SK-N-MC (cell line): ENCODE data around the gene BORCS6.
A peak's percentile ranks its signal among the peaks of the same experiment; 100 is the strongest.
"Not testable (repeated sequence)": the region's sequence is repeated elsewhere in the genome, so short reads cannot be mapped to it uniquely, and the experiment has no call there.

Experiments
- DNase-seq: peaks from one replicate; pipeline ENCODE4 v3.0.0-alpha.2; 2011; ENCODE audit warnings: low read depth, low spot score
- H3K27ac ChIP-seq: fragments of 200-600 bp; sonication (generic); 2 replicates; pipeline ENCODE4 v1.5.1; 2016; ENCODE audit warnings: mixed run types
- H3K36me3 ChIP-seq: fragments of 200-600 bp; sonication (generic); 2 replicates; pipeline ENCODE4 v1.6.1; 2017; ENCODE audit warnings: antibody characterized with exemption, low read length, mixed read lengths; ENCODE audit not compliant: insufficient read depth
- H3K4me3 ChIP-seq: fragments of 200-600 bp; sonication (generic); 2 replicates; pipeline ENCODE4 v1.5.1; 2016
- H3K9ac ChIP-seq: fragments of 200-600 bp; sonication (generic); 2 replicates; pipeline ENCODE4 v1.8.0; 2017; ENCODE audit warnings: mixed run types, mixed read lengths; ENCODE audit not compliant: insufficient read length
- H3K9me3 ChIP-seq: fragments of 200-600 bp; sonication (generic); 2 replicates; pipeline ENCODE4 v1.6.1; 2017; ENCODE audit warnings: low read depth, mild to moderate bottlenecking, antibody characterized with exemption, low read length, moderate library complexity, mixed read lengths
- EZH2 ChIP-seq: fragments of 200-600 bp; sonication (generic); IDR thresholded peaks from one replicate; pipeline ENCODE4 v1.6.1; 2017; ENCODE audit warnings: antibody characterized with exemption
- FOXP2 ChIP-seq: optimal IDR thresholded peaks from 2 replicates; pipeline ENCODE3; 2011; ENCODE audit warnings: mild to moderate bottlenecking, moderate library complexity; ENCODE audit not compliant: insufficient read depth; ENCODE audit errors: extremely low read length, control extremely low read depth
- POLR2AphosphoS5 ChIP-seq: IDR thresholded peaks from 2 replicates; pipeline ENCODE4 v1.6.1; 2012; ENCODE audit warnings: mild to moderate bottlenecking, low read depth, low read length, borderline replicate concordance

The BORCS6 gene

GRCh38 chr17:8220783-8221662 is 31.0 kb upstream of the BORCS6 start:
- H3K4me3 ChIP-seq = peak overlapping the region; percentile 100
- H3K36me3 ChIP-seq = no peaks in the 10 kb centered on the region
- no peaks in the 10 kb centered on the region for H3K9me3 ChIP-seq
- H3K9ac ChIP-seq = peak overlapping the region; percentile 97
- TF ChIP-seq FOXP2 = peak; percentile 31
- no peak for TF ChIP-seq EZH2
- no peak for TF ChIP-seq POLR2AphosphoS5
- H3K27ac ChIP-seq = peak overlapping the region; percentile 98
- DNase-seq = peak; percentile 82

GRCh38 chr17:8214000-8214399 is 24.0 kb upstream of the BORCS6 start:
- not testable (repeated sequence) for H3K9ac ChIP-seq, H3K27ac ChIP-seq, H3K4me3 ChIP-seq, DNase-seq, H3K36me3 ChIP-seq, H3K9me3 ChIP-seq

GRCh38 chr17:8212312-8213180 is 22.6 kb upstream of the BORCS6 start:
- TF ChIP-seq EZH2 = no peak
- Histone ChIP-seq H3K36me3 (peaks cover 11% of the 10 kb centered on the region), H3K4me3 (no peak overlapping the region), H3K27ac (no peak overlapping the region), H3K9ac (no peak overlapping the region), H3K9me3 (no peaks in the 10 kb centered on the region)
- DNase-seq = no peak

- Histone ChIP-seq H3K9me3 (no peaks in the 10 kb centered on the region), H3K9ac (peak overlapping the region; percentile 97), H3K4me3 (peak overlapping the region; percentile 95), H3K36me3 (peaks cover 28% of the 10 kb centered on the region), H3K27ac (peak overlapping the region; percentile 93)
- no peak for TF ChIP-seq POLR2AphosphoS5
- TF ChIP-seq FOXP2 = no peak
- TF ChIP-seq EZH2 = no peak
- no peak for DNase-seq
These were observed 20.9 kb upstream of the BORCS6 start for GRCh38 chr17:8210761-8211458.

- TF ChIP-seq EZH2 (no peak), POLR2AphosphoS5 (peak; percentile 83)
- DNase-seq = peak; percentile 55
These were observed 20.2 kb upstream of the BORCS6 start, which contains the start of gene AURKB for GRCh38 chr17:8209907-8210760. Gene AURKB, minus strand, starts transcription at chr17:8210575. Its CDS starts 351 bp downstream, at chr17:8210224.

GRCh38 chr17:8206536-8206935 is 16.6 kb upstream of the BORCS6 start:
- no peak for DNase-seq
- H3K36me3 ChIP-seq = peaks cover 60% of the 10 kb centered on the region
- H3K27ac ChIP-seq = no peak overlapping the region
- TF ChIP-seq POLR2AphosphoS5 = no peak
- TF ChIP-seq FOXP2 = no peak
- no peak for TF ChIP-seq EZH2
- no peak overlapping the region for H3K4me3 ChIP-seq
- H3K9me3 ChIP-seq = no peaks in the 10 kb centered on the region
- no peak overlapping the region for H3K9ac ChIP-seq

More at GRCh38 chr17:8209907-8210760, 20.2 kb upstream of the BORCS6 start, which contains the start of gene AURKB:
- Histone ChIP-seq H3K9ac (peak within 1 kb of the TSS; percentile 97), H3K36me3 (peaks cover 35% of the 10 kb centered on the region), H3K4me3 (peak within 1 kb of the TSS; percentile 95), H3K9me3 (no peaks in the 10 kb centered on the region), H3K27ac (peak within 1 kb of the TSS; percentile 93)

GRCh38 chr17:8204761-8205555 is 15.0 kb upstream of the BORCS6 start:
- no peak for TF ChIP-seq EZH2
- TF ChIP-seq POLR2AphosphoS5 = peak; percentile 52; the same call in 1 of the 2 replicates
- no peak for TF ChIP-seq FOXP2
- no peak overlapping the region for H3K27ac ChIP-seq
- peaks cover 66% of the 10 kb centered on the region for H3K36me3 ChIP-seq

More at GRCh38 chr17:8204761-8205555, 15.0 kb upstream of the BORCS6 start:
- Histone ChIP-seq H3K4me3 (no peak overlapping the region), H3K9ac (no peak overlapping the region), H3K9me3 (no peaks in the 10 kb centered on the region)
- no peak for DNase-seq
